CD4-positive, alpha-beta T cell (primary cell): ENCODE measurements around the gene LDLRAD4. TPM values are rescaled to one million over a fixed set of nuclear protein-coding genes. Genes with fewer than 3 reads are reported as not detected.

ENCODE experiments used
- ATAC-seq: fragments of 200-7000 bp; cut with Tn5 transposase; one replicate; pipeline ENCODE4 v1.10.0; 2022; ENCODE audit warnings: mild to moderate bottlenecking; ENCODE audit not compliant: poor library complexity
- CTCF ChIA-PET: fragments of 350-600 bp; sonication (Branson Sonifier 250); formaldehyde crosslinking; loops from one replicate; lab custom pipeline; 2021; ENCODE audit warnings: antibody characterized with exemption, inconsistent platforms; lab: Charles Lee
- POLR2A ChIA-PET: fragments of 350-600 bp; sonication (Branson Sonifier 250); formaldehyde crosslinking; loops from one replicate; lab custom pipeline; 2021; ENCODE audit warnings: antibody characterized with exemption, inconsistent platforms; lab: Charles Lee
- DNase-seq, 14 experiments: peaks; one replicate each; pipeline ENCODE4 v3.0.0-alpha.2; 2013 to 2020; ENCODE audit warnings: mixed read lengths in 2 of 14
- H3K27ac ChIP-seq, 2 donors: one replicate each; pipeline versions ENCODE4 v1.5.1 to v1.7.0; 2013; ENCODE audit warnings: low read length in 2 of 2, low read depth in 1 of 2, mild to moderate bottlenecking in 1 of 2
- H3K27me3 ChIP-seq, 2 experiments: 1 replicate in 1 of 2; 2 replicates in 1 of 2; pipeline versions ENCODE4 v1.6.1 to v1.7.0; 2013; ENCODE audit warnings: low read length in 2 of 2, control low read depth in 1 of 2, mild to moderate bottlenecking in 1 of 2, moderate library complexity in 1 of 2; ENCODE audit not compliant: insufficient read depth in 2 of 2, control insufficient read depth in 1 of 2
- H3K36me3 ChIP-seq: one replicate; pipeline ENCODE4 v1.6.1; 2013; ENCODE audit warnings: low read length, control low read depth; ENCODE audit not compliant: insufficient read depth
- H3K4me1 ChIP-seq: one replicate; pipeline ENCODE4 v1.6.1; 2013; ENCODE audit warnings: low read length, control low read depth; ENCODE audit not compliant: insufficient read depth
- H3K4me3 ChIP-seq: one replicate; pipeline ENCODE4 v1.5.1; 2013; ENCODE audit warnings: mild to moderate bottlenecking, low read length, moderate library complexity
- H3K9me3 ChIP-seq, 2 experiments: 1 replicate in 1 of 2; 2 replicates in 1 of 2; pipeline versions ENCODE4 v1.6.1 to v1.7.0; 2013; ENCODE audit warnings: low read length in 2 of 2, mild to moderate bottlenecking in 2 of 2, control low read depth in 1 of 2, moderate library complexity in 1 of 2; ENCODE audit not compliant: control insufficient read depth in 1 of 2, insufficient read depth in 1 of 2
- H3K27ac Mint-ChIP-seq: one replicate; pipeline ENCODE4 v1.8.0; 2020; ENCODE audit warnings: mixed read lengths
- H3K27me3 Mint-ChIP-seq: one replicate; pipeline ENCODE4 v1.8.0; 2021; ENCODE audit warnings: mixed read lengths
- H3K36me3 Mint-ChIP-seq: one replicate; pipeline ENCODE4 v1.8.0; 2021; ENCODE audit warnings: low read depth, mixed read lengths
- H3K4me1 Mint-ChIP-seq: one replicate; pipeline ENCODE4 v1.8.0; 2021; ENCODE audit warnings: low read depth, mixed read lengths
- H3K4me3 Mint-ChIP-seq: one replicate; pipeline ENCODE4 v1.8.0; 2020; ENCODE audit warnings: mild to moderate bottlenecking, mixed read lengths
- H3K9me3 Mint-ChIP-seq: one replicate; pipeline ENCODE4 v1.8.0; 2020; ENCODE audit warnings: mixed read lengths
- CTCF ChIP-seq: fragments of 200-600 bp; IDR thresholded peaks from one replicate; pipeline ENCODE4 v1.8.0; 2022; ENCODE audit warnings: antibody characterized with exemption, mild to moderate bottlenecking
- intact Hi-C, 2 experiments: fragments of 100-400 bp; cut with DNase I in 1 of 2; cut with micrococcal nuclease in 1 of 2; formaldehyde crosslinking; loops; one replicate each; pipeline versions ENCODE4 v1.15.1 to v1.9.0; 2023 to 2025; cut with DNase I, micrococcal nuclease
- total RNA-seq, 174 experiments: library from RNA in 2 of 174; stranded (reverse) in 2 of 174; gene quantifications; one replicate each; pipeline ENCODE4 v1.2.3 and lab custom pipeline; 2021 to 2026

LDLRAD4 gene
- total RNA-seq, 2 experiments from 2014 or later, result 51.9 to 52.7 TPM

GRCh38 chr18:13446024-13446423, 227.5 kb downstream of the LDLRAD4 start:
- Mint-ChIP-seq H3K4me3 (no peak overlapping the region), H3K27me3 (no peaks in the 10 kb centered on the region), H3K4me1 (peaks cover 55% of the 10 kb centered on the region), H3K36me3 (no peaks in the 10 kb centered on the region), H3K9me3 (no peaks in the 10 kb centered on the region), H3K27ac (no peak overlapping the region)
- intact Hi-C loops, result no loop called here
- no peak for TF ChIP-seq CTCF
- Histone ChIP-seq H3K36me3 (peaks cover 2% of the 10 kb centered on the region), H3K27me3 (no peaks in the 10 kb centered on the region), H3K27ac (no peak overlapping the region), H3K4me1 (peaks cover 27% of the 10 kb centered on the region), H3K4me3 (no peak overlapping the region), H3K9me3 (no peaks in the 10 kb centered on the region)
- POLR2A ChIA-PET, result no interaction called here
- ATAC-seq, result no peak
- DNase-seq, result no peak
- CTCF ChIA-PET, result no interaction called here

- H3K4me3 Mint-ChIP-seq, result no peak overlapping the region
- no peak overlapping the region for H3K4me3 ChIP-seq
- H3K27me3 ChIP-seq, result no peaks in the 10 kb centered on the region
- peaks cover 2% of the 10 kb centered on the region for H3K36me3 ChIP-seq
- no peaks in the 10 kb centered on the region for H3K9me3 Mint-ChIP-seq
- H3K27ac Mint-ChIP-seq, result no peak overlapping the region
- peak in 1 of 14 experiments; percentile 40 for DNase-seq
- peaks cover 60% of the 10 kb centered on the region for H3K4me1 Mint-ChIP-seq
- TF ChIP-seq CTCF, result no peak
- ChIA-PET CTCF (no interaction called here), POLR2A (no interaction called here)
- intact Hi-C loops, result no loop called here
- no peaks in the 10 kb centered on the region for H3K36me3 Mint-ChIP-seq
- H3K9me3 ChIP-seq, result no peaks in the 10 kb centered on the region
- H3K27me3 Mint-ChIP-seq, result no peaks in the 10 kb centered on the region
- H3K4me1 ChIP-seq, result peaks cover 32% of the 10 kb centered on the region
- H3K27ac ChIP-seq, result no peak overlapping the region
- ATAC-seq, result peak; percentile 36
Measured at GRCh38 chr18:13446610-13447461, 228.3 kb downstream of the LDLRAD4 start.

- H3K4me3 Mint-ChIP-seq, result peak overlapping the region; percentile 8
- H3K9me3 Mint-ChIP-seq, result no peaks in the 10 kb centered on the region
- DNase-seq (no peak), ATAC-seq (no peak)
- ChIA-PET POLR2A (no interaction called here), CTCF (no interaction called here)
- peak overlapping the region; percentile 66 for H3K27ac Mint-ChIP-seq
- no peaks in the 10 kb centered on the region for H3K36me3 Mint-ChIP-seq
- Histone ChIP-seq H3K4me1 (peaks cover 38% of the 10 kb centered on the region), H3K27ac (no peak overlapping the region), H3K36me3 (peaks cover 2% of the 10 kb centered on the region), H3K9me3 (no peaks in the 10 kb centered on the region), H3K4me3 (no peak overlapping the region), H3K27me3 (no peaks in the 10 kb centered on the region)
- H3K4me1 Mint-ChIP-seq, result peaks cover 66% of the 10 kb centered on the region
- TF ChIP-seq CTCF, result no peak
- intact Hi-C loops, result no loop called here
- no peaks in the 10 kb centered on the region for H3K27me3 Mint-ChIP-seq
Measured at GRCh38 chr18:13447621-13448334, 229.2 kb downstream of the LDLRAD4 start.
